MM.1S (cell line): ENCODE data around the gene PPA1.

Experiments used
- DNase-seq: peaks from one replicate; pipeline ENCODE4 v3.0.0-alpha.2; 2015
- H2AFZ ChIP-seq: fragments of 300-600 bp; sonication (generic); 2 replicates; pipeline ENCODE4 v1.6.0; 2016; ENCODE audit warnings: antibody characterized with exemption, low read length
- H3F3A ChIP-seq: fragments of 300-600 bp; sonication (generic); 2 replicates; pipeline ENCODE4 v1.6.1; 2016; ENCODE audit warnings: mild to moderate bottlenecking, antibody characterized with exemption, low read length, moderate library complexity, mixed read lengths; ENCODE audit not compliant: insufficient read depth
- H3K27ac ChIP-seq: fragments of 300-600 bp; sonication (generic); 2 replicates; pipeline ENCODE4 v1.5.1; 2016; ENCODE audit warnings: mild to moderate bottlenecking, low read length
- H3K27me3 ChIP-seq: fragments of 300-600 bp; sonication (generic); replicated peaks from 2 replicates; pipeline ENCODE4 v1.6.0; 2016; ENCODE audit warnings: low read length; ENCODE audit not compliant: insufficient read depth
- H3K36me3 ChIP-seq: fragments of 300-600 bp; sonication (generic); replicated peaks from 2 replicates; pipeline ENCODE4 v1.6.1; 2016; ENCODE audit warnings: mild to moderate bottlenecking, low read length, mixed read lengths; ENCODE audit not compliant: insufficient read depth
- H3K4me1 ChIP-seq: fragments of 300-600 bp; sonication (generic); 2 replicates; pipeline ENCODE4 v1.6.1; 2016; ENCODE audit warnings: low read length, mixed read lengths
- H3K4me2 ChIP-seq: fragments of 300-600 bp; sonication (generic); 2 replicates; pipeline ENCODE4 v1.6.0; 2016; ENCODE audit warnings: low read depth, low read length
- H3K4me3 ChIP-seq: fragments of 300-600 bp; sonication (generic); 2 replicates; pipeline ENCODE4 v1.5.1; 2016; ENCODE audit warnings: low read length, mixed read lengths
- H3K79me2 ChIP-seq: fragments of 300-600 bp; sonication (generic); 2 replicates; pipeline ENCODE4 v1.6.1; 2016; ENCODE audit warnings: mixed run types, low read length, mixed read lengths
- H3K9ac ChIP-seq: fragments of 300-600 bp; sonication (generic); 2 replicates; pipeline ENCODE4 v1.6.1; 2016; ENCODE audit warnings: low read length, mixed read lengths
- H3K9me2 ChIP-seq: fragments of 300-600 bp; sonication (generic); replicated peaks from 2 replicates; pipeline ENCODE4 v1.6.1; 2016; ENCODE audit warnings: mild to moderate bottlenecking, low read length, mixed read lengths; ENCODE audit not compliant: insufficient read depth
- H3K9me3 ChIP-seq: fragments of 300-600 bp; sonication (generic); replicated peaks from 2 replicates; pipeline ENCODE4 v1.6.1; 2016; ENCODE audit warnings: mild to moderate bottlenecking, low read length, mixed read lengths; ENCODE audit not compliant: insufficient read depth
- H4K20me1 ChIP-seq: fragments of 300-600 bp; sonication (generic); 2 replicates; pipeline ENCODE4 v1.6.1; 2016; ENCODE audit warnings: mild to moderate bottlenecking, low read length, moderate library complexity, mixed read lengths; ENCODE audit not compliant: insufficient read depth
- EZH2 ChIP-seq: fragments of 300-600 bp; sonication (generic); optimal IDR thresholded peaks from 2 replicates; pipeline ENCODE3; 2017; ENCODE audit warnings: low read depth, mild to moderate bottlenecking, antibody characterized with exemption, low read length, mixed read lengths
- EZH2phosphoT487 ChIP-seq: fragments of 300-600 bp; sonication (generic); IDR thresholded peaks from 2 replicates; pipeline ENCODE4 v1.6.1; 2018; ENCODE audit warnings: antibody characterized with exemption, low read length
- TF ChIP-seq, protein P1 (sequence below): fragments of 300-600 bp; sonication (generic); IDR thresholded peaks from 2 replicates; pipeline ENCODE4 v1.5.1; 2016; ENCODE audit warnings: antibody characterized with exemption, low read length, mixed read lengths

The PPA1 gene

DNA sequence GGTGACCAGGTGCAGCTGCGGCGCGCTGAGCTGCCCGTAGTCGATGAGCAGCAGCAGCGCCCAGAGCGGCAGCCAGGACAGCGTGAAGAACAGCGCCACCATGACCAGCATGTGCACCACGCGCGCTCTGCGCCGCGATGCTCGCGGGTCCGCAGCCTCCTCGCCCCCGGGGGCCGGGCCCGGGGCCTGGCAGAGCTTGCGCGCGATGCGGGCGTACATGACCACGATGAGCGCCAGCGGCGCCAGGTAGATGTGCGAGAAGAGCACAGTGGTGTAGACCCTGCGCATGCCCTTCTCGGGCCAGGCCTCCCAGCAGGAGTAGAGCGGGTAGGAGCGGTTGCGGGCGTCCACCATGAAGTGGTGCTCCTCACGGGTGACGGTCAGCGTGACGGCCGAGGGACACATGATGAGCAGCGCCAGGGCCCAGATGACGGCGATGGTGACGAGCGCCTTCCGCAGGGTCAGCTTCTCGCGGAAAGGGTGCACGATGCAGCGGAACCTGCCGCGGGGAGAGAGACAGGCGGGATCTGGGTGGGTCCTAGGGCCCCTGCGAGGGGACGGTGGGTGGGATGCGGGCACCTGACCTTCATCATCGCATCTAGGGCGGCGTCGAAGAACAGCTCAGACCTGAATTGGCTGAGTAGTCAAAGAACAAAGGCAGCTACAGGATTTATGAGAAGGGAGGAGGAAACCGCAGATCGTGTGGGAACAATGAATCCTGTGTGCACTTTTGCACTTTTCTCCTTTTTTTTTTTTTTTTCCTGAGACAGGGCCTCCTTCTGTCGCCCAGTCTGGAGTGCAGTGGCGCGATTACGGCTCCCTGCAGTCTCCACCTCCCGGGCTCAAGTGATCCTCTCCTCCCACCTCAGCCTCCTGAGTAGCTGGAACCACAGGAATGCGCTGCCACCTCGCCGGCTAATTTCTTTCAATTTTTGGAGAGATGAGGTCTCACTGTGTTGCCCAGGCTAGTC, 22.4 kb upstream of the PPA1 start:
- Histone ChIP-seq H3K9me2 (no peaks in the 10 kb centered on the region), H3K79me2 (no peaks in the 10 kb centered on the region), H3K9me3 (no peaks in the 10 kb centered on the region), H3K4me3 (no peak overlapping the region), H3K27me3 (no peaks in the 10 kb centered on the region), H3K4me1 (no peaks in the 10 kb centered on the region), H2AFZ (no peak overlapping the region), H4K20me1 (no peaks in the 10 kb centered on the region), H3K27ac (no peak overlapping the region), H3K9ac (no peak overlapping the region), H3K36me3 (no peaks in the 10 kb centered on the region), H3F3A (no peaks in the 10 kb centered on the region), H3K4me2 (no peak overlapping the region)
- TF ChIP-seq EZH2 (no peak), EZH2phosphoT487 (no peak)
- TF ChIP-seq, protein P1, sequence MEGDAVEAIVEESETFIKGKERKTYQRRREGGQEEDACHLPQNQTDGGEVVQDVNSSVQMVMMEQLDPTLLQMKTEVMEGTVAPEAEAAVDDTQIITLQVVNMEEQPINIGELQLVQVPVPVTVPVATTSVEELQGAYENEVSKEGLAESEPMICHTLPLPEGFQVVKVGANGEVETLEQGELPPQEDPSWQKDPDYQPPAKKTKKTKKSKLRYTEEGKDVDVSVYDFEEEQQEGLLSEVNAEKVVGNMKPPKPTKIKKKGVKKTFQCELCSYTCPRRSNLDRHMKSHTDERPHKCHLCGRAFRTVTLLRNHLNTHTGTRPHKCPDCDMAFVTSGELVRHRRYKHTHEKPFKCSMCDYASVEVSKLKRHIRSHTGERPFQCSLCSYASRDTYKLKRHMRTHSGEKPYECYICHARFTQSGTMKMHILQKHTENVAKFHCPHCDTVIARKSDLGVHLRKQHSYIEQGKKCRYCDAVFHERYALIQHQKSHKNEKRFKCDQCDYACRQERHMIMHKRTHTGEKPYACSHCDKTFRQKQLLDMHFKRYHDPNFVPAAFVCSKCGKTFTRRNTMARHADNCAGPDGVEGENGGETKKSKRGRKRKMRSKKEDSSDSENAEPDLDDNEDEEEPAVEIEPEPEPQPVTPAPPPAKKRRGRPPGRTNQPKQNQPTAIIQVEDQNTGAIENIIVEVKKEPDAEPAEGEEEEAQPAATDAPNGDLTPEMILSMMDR: no peak
- no peak for DNase-seq

DNA sequence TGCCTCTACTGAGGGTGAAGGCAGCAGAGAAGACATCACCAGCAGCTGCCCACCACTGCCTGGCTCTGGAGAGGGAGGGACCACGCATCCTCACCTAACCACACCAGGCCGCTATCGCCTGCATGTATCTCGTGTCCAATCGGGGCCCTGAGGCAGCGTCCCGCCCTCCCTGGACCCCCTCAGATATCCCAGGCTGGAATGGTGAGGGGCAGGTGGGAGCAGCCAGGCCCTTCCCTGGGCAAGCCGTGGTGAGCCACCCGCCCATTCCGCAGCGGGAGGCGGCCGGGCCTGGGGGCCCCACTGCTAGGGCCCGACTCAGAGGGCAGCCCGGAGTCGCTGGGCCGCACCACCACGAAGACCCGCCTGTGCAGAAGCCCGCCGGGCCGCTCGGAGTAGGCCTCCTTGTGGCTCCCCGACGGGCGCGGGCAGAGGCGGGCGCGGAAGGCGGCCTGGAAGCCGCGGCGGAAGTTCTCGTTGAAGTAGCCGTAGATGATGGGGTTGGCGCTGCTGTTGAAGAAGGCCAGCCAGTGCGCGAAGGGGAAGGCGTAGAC, 21.6 kb upstream of the PPA1 start:
- H3K36me3 ChIP-seq: no peaks in the 10 kb centered on the region
- H3F3A ChIP-seq: no peaks in the 10 kb centered on the region
- H2AFZ ChIP-seq: no peak overlapping the region
- H3K27ac ChIP-seq: no peak overlapping the region
- H3K9me2 ChIP-seq: no peaks in the 10 kb centered on the region
- no peak overlapping the region for H3K4me3 ChIP-seq
- no peak for DNase-seq
- no peaks in the 10 kb centered on the region for H3K27me3 ChIP-seq
- no peaks in the 10 kb centered on the region for H3K4me1 ChIP-seq
- H3K4me2 ChIP-seq: no peak overlapping the region
- no peak overlapping the region for H3K9ac ChIP-seq
- TF ChIP-seq EZH2: no peak
- no peak for TF ChIP-seq EZH2phosphoT487
- TF ChIP-seq, protein P1: no peak
- no peaks in the 10 kb centered on the region for H4K20me1 ChIP-seq
- H3K79me2 ChIP-seq: no peaks in the 10 kb centered on the region
- H3K9me3 ChIP-seq: no peaks in the 10 kb centered on the region

DNA sequence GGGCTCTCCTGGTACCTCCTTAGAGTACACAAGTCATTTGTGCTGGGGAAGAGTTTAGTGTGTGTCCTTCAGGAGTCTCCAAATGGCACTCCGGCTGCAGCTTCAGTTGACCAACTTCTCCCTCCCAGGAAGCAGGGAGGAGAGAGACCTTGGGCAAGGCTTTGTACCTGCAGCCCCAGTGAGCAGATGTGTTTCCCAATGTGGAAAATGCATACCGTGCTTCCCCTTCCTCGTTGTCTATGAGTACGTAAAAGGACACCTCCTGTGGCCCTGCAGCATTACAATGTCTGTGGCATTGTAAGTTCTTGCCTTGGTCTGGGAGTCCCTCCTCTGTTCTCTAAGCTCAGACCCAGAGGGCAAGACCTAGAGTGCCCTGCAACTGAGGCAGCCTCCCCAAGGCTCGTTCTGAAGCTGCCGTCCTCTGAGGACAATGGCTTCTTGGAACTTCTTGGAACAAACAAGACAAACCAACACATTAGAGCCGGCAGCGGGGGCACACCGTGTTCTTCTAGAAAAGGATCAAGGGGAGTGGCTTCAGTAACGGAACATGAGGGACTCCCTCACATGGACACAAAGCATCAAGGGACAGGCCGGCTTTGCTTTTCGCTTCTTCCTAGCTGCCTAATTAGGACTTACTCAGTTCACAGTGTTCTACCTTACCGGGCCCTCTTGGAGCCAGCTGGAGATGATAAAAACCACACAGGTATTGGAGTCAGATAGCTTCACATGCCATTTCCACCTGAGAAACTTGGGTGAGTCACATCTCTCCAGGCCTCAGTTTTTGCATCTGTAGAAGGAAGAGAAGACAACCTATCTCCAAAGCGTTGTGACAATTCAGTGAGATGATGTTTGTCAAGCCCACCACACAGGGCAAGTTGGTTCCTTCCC, 20.9 kb upstream of the PPA1 start:
- H3F3A ChIP-seq: no peaks in the 10 kb centered on the region
- H4K20me1 ChIP-seq: no peaks in the 10 kb centered on the region
- no peaks in the 10 kb centered on the region for H3K9me3 ChIP-seq
- no peak overlapping the region for H3K4me3 ChIP-seq
- no peaks in the 10 kb centered on the region for H3K4me1 ChIP-seq
- H3K27me3 ChIP-seq: no peaks in the 10 kb centered on the region
- no peaks in the 10 kb centered on the region for H3K79me2 ChIP-seq
- H3K4me2 ChIP-seq: no peak overlapping the region
- no peak overlapping the region for H3K27ac ChIP-seq
- H2AFZ ChIP-seq: no peak overlapping the region
- H3K9ac ChIP-seq: no peak overlapping the region
- TF ChIP-seq EZH2: no peak
- TF ChIP-seq, protein P1: no peak
- no peak for TF ChIP-seq EZH2phosphoT487
- H3K9me2 ChIP-seq: no peaks in the 10 kb centered on the region
- no peaks in the 10 kb centered on the region for H3K36me3 ChIP-seq
- DNase-seq: no peak
